SK-N-SH (cell line): Measurements from ENCODE around the gene TGIF1. TPM values are rescaled to one million over a fixed set of nuclear protein-coding genes. Genes with fewer than 3 reads are reported as not detected.

Source experiments
- CTCF ChIA-PET: fragments of 300-600, 350-600 bp; formaldehyde crosslinking; extraction: SDS; loops from one replicate; lab custom pipeline; 2021; lab: Yijun Ruan, JAX
- POLR2A ChIA-PET: fragments of 350-600 bp; sonication (Branson Sonifier 250); formaldehyde crosslinking; extraction: SDS; loops from one replicate; lab custom pipeline; 2020; ENCODE audit warnings: antibody characterized with exemption, inconsistent platforms; lab: Yijun Ruan, JAX
- DNase-seq: peaks from one replicate; pipeline ENCODE4 v3.0.0; 2012
- H2AFZ ChIP-seq: fragments of 200-600 bp; sonication (generic); 2 replicates; pipeline ENCODE4 v1.8.1; 2016; ENCODE audit warnings: antibody characterized with exemption, mild to moderate bottlenecking, low read depth
- H3F3A ChIP-seq: fragments of 200-600 bp; sonication (generic); replicated peaks from 2 replicates; pipeline ENCODE3; 2016; ENCODE audit warnings: antibody characterized with exemption, mild to moderate bottlenecking; ENCODE audit not compliant: insufficient read depth
- H3K27ac ChIP-seq, 2 experiments: fragments of 200-500 bp in 1 of 2; fragments of 200-600 bp in 1 of 2; sonication (Bioruptor generic) in 1 of 2; sonication (generic), shearing (Covaris generic) in 1 of 2; 2 replicates each; pipeline versions ENCODE4 v1.5.1 to v1.6.1; 2014 to 2016; ENCODE audit warnings: low read depth in 2 of 2, inconsistent platforms in 1 of 2, low read length in 1 of 2, mild to moderate bottlenecking in 1 of 2, mixed read lengths in 1 of 2
- H3K27me3 ChIP-seq: fragments of 200-600 bp; sonication (generic), shearing (Covaris generic); 2 replicates; pipeline ENCODE4 v1.6.1; 2016; ENCODE audit warnings: mixed run types; ENCODE audit not compliant: insufficient read depth
- H3K36me3 ChIP-seq, 2 experiments: fragments of 200-500 bp in 1 of 2; fragments of 200-600 bp in 1 of 2; sonication (Bioruptor generic) in 1 of 2; sonication (generic) in 1 of 2; replicated peaks in 1 of 2; 2 replicates each; pipeline versions ENCODE3 to v1.5.1; 2014 to 2016; ENCODE audit warnings: low read length in 1 of 2, mild to moderate bottlenecking in 1 of 2; ENCODE audit not compliant: insufficient read depth in 2 of 2, control insufficient read depth in 1 of 2
- H3K4me1 ChIP-seq, 2 experiments: fragments of 200-500 bp in 1 of 2; fragments of 200-600 bp in 1 of 2; sonication (Bioruptor generic) in 1 of 2; sonication (generic), shearing (Covaris generic) in 1 of 2; 2 replicates each; pipeline versions ENCODE4 v1.5.1 to v1.6.1; 2014 to 2016; ENCODE audit warnings: low read depth in 1 of 2, low read length in 1 of 2, mixed run types in 1 of 2; ENCODE audit not compliant: insufficient read depth in 2 of 2, control insufficient read depth in 1 of 2
- H3K4me2 ChIP-seq: fragments of 200-600 bp; sonication (generic), shearing (Covaris generic); 2 replicates; pipeline ENCODE4 v1.6.1; 2017; ENCODE audit warnings: mixed run types
- H3K4me3 ChIP-seq, 2 experiments: fragments of 200-500 bp in 1 of 2; fragments of 200-600 bp in 1 of 2; sonication (Bioruptor generic) in 1 of 2; sonication (generic), shearing (Covaris generic) in 1 of 2; 2 replicates each; pipeline versions ENCODE4 v1.5.1 to v1.8.1; 2014 to 2016; ENCODE audit warnings: low read depth in 2 of 2, inconsistent platforms in 1 of 2, low read length in 1 of 2, mild to moderate bottlenecking in 1 of 2, mixed read lengths in 1 of 2, moderate library complexity in 1 of 2
- H3K79me2 ChIP-seq: fragments of 200-600 bp; sonication (generic); 2 replicates; pipeline ENCODE4 v1.8.1; 2017; ENCODE audit warnings: mild to moderate bottlenecking; ENCODE audit not compliant: insufficient read depth
- H3K9ac ChIP-seq: fragments of 200-600 bp; sonication (generic); 2 replicates; pipeline ENCODE4 v1.6.1; 2017; ENCODE audit warnings: mixed run types
- H3K9me2 ChIP-seq: fragments of 200-600 bp; sonication (generic); 2 replicates; pipeline ENCODE4 v1.6.1; 2017; ENCODE audit warnings: mixed run types
- H3K9me3 ChIP-seq: fragments of 200-600 bp; sonication (generic); 2 replicates; pipeline ENCODE4 v1.6.1; 2017; ENCODE audit warnings: mixed run types, mild to moderate bottlenecking, moderate library complexity
- H4K20me1 ChIP-seq: fragments of 200-600 bp; sonication (generic); 2 replicates; pipeline ENCODE4 v1.6.1; 2017; ENCODE audit warnings: mild to moderate bottlenecking, mixed run types; ENCODE audit not compliant: insufficient read depth
- ELF1 ChIP-seq: IDR thresholded peaks from 2 replicates; pipeline ENCODE4 v1.4.0; 2012
- FOSL2 ChIP-seq: IDR thresholded peaks from 2 replicates; pipeline ENCODE4 v1.4.0; 2012; ENCODE audit warnings: low read depth, mild to moderate bottlenecking, moderate library complexity, borderline replicate concordance
- FOXJ3 ChIP-seq: sonication (generic); formaldehyde crosslinking; IDR thresholded peaks from 2 replicates; pipeline ENCODE4 v1.5.1; 2020; ENCODE audit warnings: mild to moderate bottlenecking, missing genetic modification reagents
- FOXM1 ChIP-seq: IDR thresholded peaks from 2 replicates; pipeline ENCODE4 v1.4.0; 2012; ENCODE audit warnings: low read depth, mild to moderate bottlenecking
- GATA2 ChIP-seq: sonication (generic); formaldehyde crosslinking; IDR thresholded peaks from 2 replicates; pipeline ENCODE4 v1.5.0; 2020; ENCODE audit warnings: mild to moderate bottlenecking, missing genetic modification reagents
- IRF3 ChIP-seq: fragments of 150-350 bp; IDR thresholded peaks from 2 replicates; pipeline ENCODE4 v1.6.1; 2016; ENCODE audit warnings: mild to moderate bottlenecking, low read depth, low read length
- JUND ChIP-seq: IDR thresholded peaks from 2 replicates; pipeline ENCODE4 v1.4.0; 2012
- MAX ChIP-seq: IDR thresholded peaks from 2 replicates; pipeline ENCODE4 v1.4.0; 2012; ENCODE audit warnings: low read depth
- MEF2A ChIP-seq: IDR thresholded peaks from 2 replicates; pipeline ENCODE4 v1.4.0; 2012; ENCODE audit warnings: low read depth, borderline replicate concordance
- NFIC ChIP-seq: IDR thresholded peaks from 2 replicates; pipeline ENCODE4 v1.4.0; 2012; ENCODE audit warnings: borderline replicate concordance
- NRF1 ChIP-seq: IDR thresholded peaks from 2 replicates; pipeline ENCODE4 v1.6.1; 2012; ENCODE audit warnings: low read depth, mild to moderate bottlenecking, low read length
- POLR2AphosphoS5 ChIP-seq: IDR thresholded peaks from 2 replicates; pipeline ENCODE4 v1.6.1; 2012; ENCODE audit warnings: low read depth, low read length
- RCOR1 ChIP-seq: fragments of 150-350 bp; IDR thresholded peaks from 2 replicates; pipeline ENCODE4 v1.6.1; 2017; ENCODE audit warnings: antibody characterized with exemption, low read length
- RXRA ChIP-seq: IDR thresholded peaks from 2 replicates; pipeline ENCODE4 v1.4.0; 2012; ENCODE audit warnings: low read depth, mild to moderate bottlenecking, borderline replicate concordance
- SMC3 ChIP-seq: IDR thresholded peaks from 2 replicates; pipeline ENCODE4 v1.6.1; 2012; ENCODE audit warnings: low read depth, low read length, improper control_type of control experiment
- TAF1 ChIP-seq: IDR thresholded peaks from 2 replicates; pipeline ENCODE4 v1.6.1; 2012; ENCODE audit warnings: low read depth, mild to moderate bottlenecking, low read length, moderate library complexity, borderline replicate concordance
- USF1 ChIP-seq: IDR thresholded peaks from 2 replicates; pipeline ENCODE4 v1.4.0; 2012; ENCODE audit warnings: low read depth, borderline replicate concordance
- YY1 ChIP-seq: IDR thresholded peaks from 2 replicates; pipeline ENCODE4 v1.4.0; 2012; ENCODE audit warnings: low read depth, mild to moderate bottlenecking
- WGBS: methylation state at CpG from one replicate; pipeline ENCODE4 v1.1.6; 2017; ENCODE audit warnings: low lambda C conversion rate; 5-methylcytosine and 5-hydroxymethylcytosine counted together
- polyA plus RNA-seq, 3 experiments: library from polyadenylated mRNA; depleted of rRNA; stranded (reverse); fragments of >200 nt; gene quantifications; 2 replicates each; pipeline ENCODE4 v1.2.3, GENCODE V29; 2012
- TF ChIP-seq, protein P1 (sequence below): IDR thresholded peaks from 2 replicates; pipeline ENCODE4 v1.4.0; 2012; ENCODE audit warnings: low read depth, borderline replicate concordance
- TF ChIP-seq, protein P2 (sequence below): fragments of 200-600 bp; sonication (generic); IDR thresholded peaks from 2 replicates; pipeline ENCODE4 v1.6.1; 2017; ENCODE audit warnings: antibody characterized with exemption, mild to moderate bottlenecking, moderate library complexity

Gene TGIF1
- polyA plus RNA-seq, 1 of the 3 experiments (the other 2 are of a cell fraction), result 113 TPM

DNA sequence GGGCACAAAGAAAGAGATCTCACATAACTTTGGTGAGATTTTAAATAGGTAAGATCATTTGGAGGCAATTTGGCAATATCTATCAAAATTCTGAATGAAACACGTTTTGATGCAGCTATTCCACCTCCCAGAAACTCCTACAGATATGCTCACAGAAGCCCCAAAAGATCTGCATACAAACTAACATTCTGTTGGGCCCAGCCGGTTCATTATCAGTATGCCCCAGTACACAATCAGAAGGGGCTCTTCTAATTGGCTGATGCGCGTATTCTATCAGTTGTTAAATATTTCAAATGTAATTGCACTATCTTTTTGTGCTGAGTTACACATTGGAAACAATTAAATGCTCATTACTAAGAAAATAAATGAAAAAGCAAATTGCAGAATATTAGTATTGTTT lies 7.1 kb upstream of the TGIF1 start (continued):
- no peak for TF ChIP-seq IRF3

- peaks cover 11 to 13% of the 10 kb centered on the region in 2 experiments for H3K4me1 ChIP-seq
- no peaks in the 10 kb centered on the region for H3K36me3 ChIP-seq
- WGBS, result 98% methylated on average over 3 of the region's 3 CpGs
- H3K27me3 ChIP-seq, result no peaks in the 10 kb centered on the region
- H3K9me2 ChIP-seq, result no peaks in the 10 kb centered on the region
- POLR2A ChIA-PET, result no interaction called here
- H3K4me2 ChIP-seq, result no peak overlapping the region
- DNase-seq, result no peak
- no peaks in the 10 kb centered on the region for H4K20me1 ChIP-seq
- TF ChIP-seq RCOR1 (no peak), ELF1 (no peak), YY1 (no peak), RXRA (no peak), MEF2A (no peak), NRF1 (no peak), USF1 (no peak), MAX (no peak), TAF1 (no peak), JUND (no peak), SMC3 (no peak), FOSL2 (no peak), POLR2AphosphoS5 (no peak), GATA2 (no peak), NFIC (no peak), FOXM1 (no peak), FOXJ3 (CRISPR knock-in tag) (no peak)
- TF ChIP-seq, protein P1, sequence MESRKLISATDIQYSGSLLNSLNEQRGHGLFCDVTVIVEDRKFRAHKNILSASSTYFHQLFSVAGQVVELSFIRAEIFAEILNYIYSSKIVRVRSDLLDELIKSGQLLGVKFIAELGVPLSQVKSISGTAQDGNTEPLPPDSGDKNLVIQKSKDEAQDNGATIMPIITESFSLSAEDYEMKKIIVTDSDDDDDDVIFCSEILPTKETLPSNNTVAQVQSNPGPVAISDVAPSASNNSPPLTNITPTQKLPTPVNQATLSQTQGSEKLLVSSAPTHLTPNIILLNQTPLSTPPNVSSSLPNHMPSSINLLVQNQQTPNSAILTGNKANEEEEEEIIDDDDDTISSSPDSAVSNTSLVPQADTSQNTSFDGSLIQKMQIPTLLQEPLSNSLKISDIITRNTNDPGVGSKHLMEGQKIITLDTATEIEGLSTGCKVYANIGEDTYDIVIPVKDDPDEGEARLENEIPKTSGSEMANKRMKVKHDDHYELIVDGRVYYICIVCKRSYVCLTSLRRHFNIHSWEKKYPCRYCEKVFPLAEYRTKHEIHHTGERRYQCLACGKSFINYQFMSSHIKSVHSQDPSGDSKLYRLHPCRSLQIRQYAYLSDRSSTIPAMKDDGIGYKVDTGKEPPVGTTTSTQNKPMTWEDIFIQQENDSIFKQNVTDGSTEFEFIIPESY, result no peak
- TF ChIP-seq, protein P2, sequence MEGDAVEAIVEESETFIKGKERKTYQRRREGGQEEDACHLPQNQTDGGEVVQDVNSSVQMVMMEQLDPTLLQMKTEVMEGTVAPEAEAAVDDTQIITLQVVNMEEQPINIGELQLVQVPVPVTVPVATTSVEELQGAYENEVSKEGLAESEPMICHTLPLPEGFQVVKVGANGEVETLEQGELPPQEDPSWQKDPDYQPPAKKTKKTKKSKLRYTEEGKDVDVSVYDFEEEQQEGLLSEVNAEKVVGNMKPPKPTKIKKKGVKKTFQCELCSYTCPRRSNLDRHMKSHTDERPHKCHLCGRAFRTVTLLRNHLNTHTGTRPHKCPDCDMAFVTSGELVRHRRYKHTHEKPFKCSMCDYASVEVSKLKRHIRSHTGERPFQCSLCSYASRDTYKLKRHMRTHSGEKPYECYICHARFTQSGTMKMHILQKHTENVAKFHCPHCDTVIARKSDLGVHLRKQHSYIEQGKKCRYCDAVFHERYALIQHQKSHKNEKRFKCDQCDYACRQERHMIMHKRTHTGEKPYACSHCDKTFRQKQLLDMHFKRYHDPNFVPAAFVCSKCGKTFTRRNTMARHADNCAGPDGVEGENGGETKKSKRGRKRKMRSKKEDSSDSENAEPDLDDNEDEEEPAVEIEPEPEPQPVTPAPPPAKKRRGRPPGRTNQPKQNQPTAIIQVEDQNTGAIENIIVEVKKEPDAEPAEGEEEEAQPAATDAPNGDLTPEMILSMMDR, result no peak
- TF ChIP-seq, all 33 proteins: peak for 0
- no peak overlapping the region for H3K9ac ChIP-seq
- no peak overlapping the region for H3K27ac ChIP-seq
- CTCF ChIA-PET, result interaction anchor here (1.0 to 3.9 kb wide), 4 partner anchors 9 to 222 kb away, joined by 3 to 19 read pairs (median 4); no protein-coding TSS in a partner anchor
- no peak overlapping the region for H2AFZ ChIP-seq
- no peaks in the 10 kb centered on the region for H3K9me3 ChIP-seq
- peaks cover 11% of the 10 kb centered on the region; the same call in 1 of the 2 replicates for H3K79me2 ChIP-seq
- no peak overlapping the region for H3K4me3 ChIP-seq
- peaks cover 26% of the 10 kb centered on the region for H3F3A ChIP-seq
These were observed 5.7 kb upstream of the TGIF1 start for GRCh38 chr18:3444296-3444695.
